ENCODE data around the gene PPP1R14D.

Gene PPP1R14D

GRCh38 chr15:40793216-40793989 lies 35.1 kb downstream of the PPP1R14D start:
- H3K27ac ChIP-seq (ENCODE audit: low read length): peak overlapping the region; percentile 39
- no peaks in the 10 kb centered on the region for H3K27me3 ChIP-seq (ENCODE audit: low read depth, low read length)
- H3K9me3 ChIP-seq (ENCODE audit: control insufficient read depth in 1 of 2, low read length in 2 of 2): no peaks in the 10 kb centered on the region
- H3K4me1 ChIP-seq (ENCODE audit: control insufficient read depth in 1 of 2, insufficient read depth in 2 of 2, low read length in 2 of 2): no peaks in the 10 kb centered on the region
- peaks cover 0 to 6% of the 10 kb centered on the region in 2 donors for H3K36me3 ChIP-seq (ENCODE audit: control insufficient read depth in 1 of 2, insufficient read depth in 2 of 2, low read length in 2 of 2)
- no peak overlapping the region for H3K4me3 ChIP-seq (ENCODE audit: low read depth in 1 of 2, low read length in 2 of 2)

GRCh38 chr15:40792394-40792793 lies 36.1 kb downstream of the PPP1R14D start:
- Histone ChIP-seq H3K4me3 (ENCODE audit: low read depth in 1 of 2, low read length in 2 of 2) (no peak overlapping the region), H3K27me3 (ENCODE audit: low read depth, low read length) (no peaks in the 10 kb centered on the region), H3K36me3 (ENCODE audit: control insufficient read depth in 1 of 2, insufficient read depth in 2 of 2, low read length in 2 of 2) (peaks cover 0 to 6% of the 10 kb centered on the region in 2 donors), H3K9me3 (ENCODE audit: control insufficient read depth in 1 of 2, low read length in 2 of 2) (no peaks in the 10 kb centered on the region), H3K27ac (ENCODE audit: low read length) (no peak overlapping the region), H3K4me1 (ENCODE audit: control insufficient read depth in 1 of 2, insufficient read depth in 2 of 2, low read length in 2 of 2) (peaks cover 1 to 8% of the 10 kb centered on the region in 2 donors)

- H3K4me3 ChIP-seq (ENCODE audit: low read depth in 1 of 2, low read length in 2 of 2): no peak overlapping the region
- no peak overlapping the region for H3K27ac ChIP-seq (ENCODE audit: low read length)
- peaks cover 6 to 10% of the 10 kb centered on the region in 2 donors for H3K4me1 ChIP-seq (ENCODE audit: control insufficient read depth in 1 of 2, insufficient read depth in 2 of 2, low read length in 2 of 2)
- H3K9me3 ChIP-seq (ENCODE audit: control insufficient read depth in 1 of 2, low read length in 2 of 2): no peaks in the 10 kb centered on the region
- H3K36me3 ChIP-seq (ENCODE audit: control insufficient read depth in 1 of 2, insufficient read depth in 2 of 2, low read length in 2 of 2): peaks cover 0 to 6% of the 10 kb centered on the region in 2 donors
- H3K27me3 ChIP-seq (ENCODE audit: low read depth, low read length): no peaks in the 10 kb centered on the region
Measured at GRCh38 chr15:40790718-40791117, 37.8 kb downstream of the PPP1R14D start.

- Histone ChIP-seq H3K9me3 (ENCODE audit: control insufficient read depth in 1 of 2, low read length in 2 of 2) (no peaks in the 10 kb centered on the region), H3K4me3 (ENCODE audit: low read depth in 1 of 2, low read length in 2 of 2) (no peak overlapping the region), H3K4me1 (ENCODE audit: control insufficient read depth in 1 of 2, insufficient read depth in 2 of 2, low read length in 2 of 2) (peaks cover 6 to 10% of the 10 kb centered on the region in 2 donors), H3K27ac (ENCODE audit: low read length) (no peak overlapping the region), H3K27me3 (ENCODE audit: low read depth, low read length) (no peaks in the 10 kb centered on the region), H3K36me3 (ENCODE audit: control insufficient read depth in 1 of 2, insufficient read depth in 2 of 2, low read length in 2 of 2) (peaks cover 0 to 6% of the 10 kb centered on the region in 2 donors)
Measured at GRCh38 chr15:40789999-40790398, 38.5 kb downstream of the PPP1R14D start.

- Histone ChIP-seq H3K36me3 (ENCODE audit: control insufficient read depth in 1 of 2, insufficient read depth in 2 of 2, low read length in 2 of 2) (peaks cover 0 to 6% of the 10 kb centered on the region in 2 donors), H3K27me3 (ENCODE audit: low read depth, low read length) (no peaks in the 10 kb centered on the region), H3K27ac (ENCODE audit: low read length) (no peak overlapping the region), H3K9me3 (ENCODE audit: control insufficient read depth in 1 of 2, low read length in 2 of 2) (no peaks in the 10 kb centered on the region), H3K4me3 (ENCODE audit: low read depth in 1 of 2, low read length in 2 of 2) (no peak overlapping the region), H3K4me1 (ENCODE audit: control insufficient read depth in 1 of 2, insufficient read depth in 2 of 2, low read length in 2 of 2) (peaks cover 6 to 10% of the 10 kb centered on the region in 2 donors)
Measured at GRCh38 chr15:40789119-40789518, 39.4 kb downstream of the PPP1R14D start.

- Histone ChIP-seq H3K36me3 (ENCODE audit: control insufficient read depth in 1 of 2, insufficient read depth in 2 of 2, low read length in 2 of 2) (peaks cover 0 to 6% of the 10 kb centered on the region in 2 donors), H3K4me1 (ENCODE audit: control insufficient read depth in 1 of 2, insufficient read depth in 2 of 2, low read length in 2 of 2) (peaks cover 6 to 10% of the 10 kb centered on the region in 2 donors), H3K9me3 (ENCODE audit: control insufficient read depth in 1 of 2, low read length in 2 of 2) (no peaks in the 10 kb centered on the region), H3K27me3 (ENCODE audit: low read depth, low read length) (no peaks in the 10 kb centered on the region), H3K4me3 (ENCODE audit: low read depth in 1 of 2, low read length in 2 of 2) (no peak overlapping the region), H3K27ac (ENCODE audit: low read length) (peak overlapping the region; percentile 43)
Measured at GRCh38 chr15:40787991-40788390, 40.5 kb downstream of the PPP1R14D start.

GRCh38 chr15:40787344-40787841 lies 41.1 kb downstream of the PPP1R14D start:
- H3K36me3 ChIP-seq (ENCODE audit: control insufficient read depth in 1 of 2, insufficient read depth in 2 of 2, low read length in 2 of 2): peaks cover 0 to 4% of the 10 kb centered on the region in 2 donors
- H3K9me3 ChIP-seq (ENCODE audit: control insufficient read depth in 1 of 2, low read length in 2 of 2): no peaks in the 10 kb centered on the region
- no peaks in the 10 kb centered on the region for H3K27me3 ChIP-seq (ENCODE audit: low read depth, low read length)
- H3K4me3 ChIP-seq (ENCODE audit: low read depth in 1 of 2, low read length in 2 of 2): no peak overlapping the region
- peaks cover 6 to 10% of the 10 kb centered on the region in 2 donors for H3K4me1 ChIP-seq (ENCODE audit: control insufficient read depth in 1 of 2, insufficient read depth in 2 of 2, low read length in 2 of 2)
- peak overlapping the region; percentile 43 for H3K27ac ChIP-seq (ENCODE audit: low read length)

GRCh38 chr15:40785814-40786213 lies 42.7 kb downstream of the PPP1R14D start:
- Histone ChIP-seq H3K4me1 (ENCODE audit: control insufficient read depth in 1 of 2, insufficient read depth in 2 of 2, low read length in 2 of 2) (peaks cover 6 to 10% of the 10 kb centered on the region in 2 donors), H3K9me3 (ENCODE audit: control insufficient read depth in 1 of 2, low read length in 2 of 2) (no peaks in the 10 kb centered on the region), H3K27me3 (ENCODE audit: low read depth, low read length) (no peaks in the 10 kb centered on the region), H3K27ac (ENCODE audit: low read length) (no peak overlapping the region), H3K36me3 (ENCODE audit: control insufficient read depth in 1 of 2, insufficient read depth in 2 of 2, low read length in 2 of 2) (peaks cover 0 to 3% of the 10 kb centered on the region in 2 donors), H3K4me3 (ENCODE audit: low read depth in 1 of 2, low read length in 2 of 2) (no peak overlapping the region)

- H3K4me1 ChIP-seq (ENCODE audit: control insufficient read depth in 1 of 2, insufficient read depth in 2 of 2, low read length in 2 of 2): peaks cover 6 to 10% of the 10 kb centered on the region in 2 donors
Measured at GRCh38 chr15:40785164-40785563, 43.3 kb downstream of the PPP1R14D start.

GRCh38 chr15:40782609-40783227 lies 45.8 kb downstream of the PPP1R14D start:
- Histone ChIP-seq H3K36me3 (ENCODE audit: control insufficient read depth in 1 of 2, insufficient read depth in 2 of 2, low read length in 2 of 2) (peaks cover 13 to 16% of the 10 kb centered on the region in 2 donors), H3K9me3 (ENCODE audit: control insufficient read depth in 1 of 2, low read length in 2 of 2) (no peaks in the 10 kb centered on the region), H3K4me3 (ENCODE audit: low read depth in 1 of 2, low read length in 2 of 2) (no peak overlapping the region), H3K4me1 (ENCODE audit: control insufficient read depth in 1 of 2, insufficient read depth in 2 of 2, low read length in 2 of 2) (peaks cover 5 to 6% of the 10 kb centered on the region in 2 donors), H3K27ac (ENCODE audit: low read length) (no peak overlapping the region), H3K27me3 (ENCODE audit: low read depth, low read length) (no peaks in the 10 kb centered on the region)

More at GRCh38 chr15:40785164-40785563, 43.3 kb downstream of the PPP1R14D start:
- Histone ChIP-seq H3K4me3 (ENCODE audit: low read depth in 1 of 2, low read length in 2 of 2) (no peak overlapping the region), H3K27me3 (ENCODE audit: low read depth, low read length) (no peaks in the 10 kb centered on the region), H3K9me3 (ENCODE audit: control insufficient read depth in 1 of 2, low read length in 2 of 2) (no peaks in the 10 kb centered on the region), H3K36me3 (ENCODE audit: control insufficient read depth in 1 of 2, insufficient read depth in 2 of 2, low read length in 2 of 2) (no peaks in the 10 kb centered on the region), H3K27ac (ENCODE audit: low read length) (no peak overlapping the region)

- no peaks in the 10 kb centered on the region for H3K9me3 ChIP-seq (ENCODE audit: control insufficient read depth in 1 of 2, low read length in 2 of 2)
- no peak overlapping the region for H3K27ac ChIP-seq (ENCODE audit: low read length)
- H3K4me1 ChIP-seq (ENCODE audit: control insufficient read depth in 1 of 2, insufficient read depth in 2 of 2, low read length in 2 of 2): no peaks in the 10 kb centered on the region
- peaks cover 52 to 73% of the 10 kb centered on the region in 2 donors for H3K36me3 ChIP-seq (ENCODE audit: control insufficient read depth in 1 of 2, insufficient read depth in 2 of 2, low read length in 2 of 2)
- H3K27me3 ChIP-seq (ENCODE audit: low read depth, low read length): no peaks in the 10 kb centered on the region
- no peak overlapping the region for H3K4me3 ChIP-seq (ENCODE audit: low read depth in 1 of 2, low read length in 2 of 2)
Measured at GRCh38 chr15:40776537-40777141, 51.9 kb downstream of the PPP1R14D start.

Measured in muscle layer of duodenum (tissue), 2 donors.